IMR-90 (cell line): Measurements from ENCODE around the gene CTIF. TPM values are rescaled to one million over a fixed set of nuclear protein-coding genes. Genes with fewer than 3 reads are reported as not detected.

Source experiments
- ATAC-seq: fragments of 200-7000 bp; cut with Tn5 transposase; 2 replicates; pipeline ENCODE4 v1.9.1; 2020; ENCODE audit warnings: low read depth, mild to moderate bottlenecking, moderate library complexity
- BruUV-seq: library from RNA; stranded (reverse); fragments of 400-500 nt; replicated peaks from 2 replicates; lab custom pipeline; 2021; lab: Mats Ljungman, UMichigan
- CTCF ChIA-PET: fragments of 300-600 bp; formaldehyde crosslinking; extraction: SDS; loops from one replicate; lab custom pipeline; 2021; ENCODE audit warnings: antibody characterized with exemption; lab: Yijun Ruan, JAX
- POLR2A ChIA-PET: fragments of 300-600 bp; sonication (Branson Sonifier 250); formaldehyde crosslinking; loops from one replicate; lab custom pipeline; 2022; ENCODE audit warnings: antibody characterized with exemption; ENCODE audit not compliant: unreplicated experiment; lab: Charles Lee
- DNase-seq: peaks from one replicate; pipeline ENCODE4 v3.0.0; 2013
- H2AFZ ChIP-seq: replicated peaks from 2 replicates; pipeline ENCODE3; 2013; ENCODE audit warnings: low read length, mild to moderate bottlenecking; ENCODE audit not compliant: poor library complexity
- H2AK5ac ChIP-seq: 2 replicates; pipeline ENCODE4 v1.6.1; 2013; ENCODE audit warnings: low read depth, low read length, inconsistent platforms
- H2AK9ac ChIP-seq: replicated peaks from 2 replicates; pipeline ENCODE3; 2013; ENCODE audit warnings: mild to moderate bottlenecking, low read depth, low read length, moderate library complexity; ENCODE audit not compliant: poor library complexity
- H2BK120ac ChIP-seq: 2 replicates; pipeline ENCODE4 v1.6.1; 2013; ENCODE audit warnings: low read depth, low read length, inconsistent platforms
- H2BK15ac ChIP-seq: 3 replicates; pipeline ENCODE4 v1.6.1; 2013; ENCODE audit warnings: low read depth, low read length, inconsistent platforms
- H2BK20ac ChIP-seq: 2 replicates; pipeline ENCODE4 v1.6.1; 2013; ENCODE audit warnings: low read depth, mild to moderate bottlenecking, inconsistent platforms, low read length, moderate library complexity
- H2BK5ac ChIP-seq: 2 replicates; pipeline ENCODE4 v1.6.1; 2013; ENCODE audit warnings: mild to moderate bottlenecking, low read depth, low read length, inconsistent platforms; ENCODE audit not compliant: poor library complexity, severe bottlenecking
- H3K14ac ChIP-seq: replicated peaks from 2 replicates; pipeline ENCODE4 v1.6.1; 2013; ENCODE audit warnings: low read depth, low read length, inconsistent platforms
- H3K18ac ChIP-seq: 2 replicates; pipeline ENCODE4 v1.6.1; 2013; ENCODE audit warnings: low read depth, low read length, control low read depth
- H3K23ac ChIP-seq: 2 replicates; pipeline ENCODE4 v1.6.1; 2013; ENCODE audit warnings: low read depth, low read length, inconsistent platforms
- H3K27ac ChIP-seq: 2 replicates; pipeline ENCODE4 v1.5.1; 2013; ENCODE audit warnings: mild to moderate bottlenecking, control low read depth, low read length; ENCODE audit not compliant: insufficient read depth
- H3K27me3 ChIP-seq: 2 replicates; pipeline ENCODE4 v1.6.1; 2013; ENCODE audit warnings: low read length; ENCODE audit not compliant: control insufficient read depth, insufficient read depth
- H3K36me3 ChIP-seq: 2 replicates; pipeline ENCODE4 v1.6.1; 2013; ENCODE audit warnings: low read length, mixed read lengths; ENCODE audit not compliant: control insufficient read depth, insufficient read depth
- H3K4ac ChIP-seq: 2 replicates; pipeline ENCODE4 v1.6.1; 2013; ENCODE audit warnings: low read depth, low read length, inconsistent platforms
- H3K4me1 ChIP-seq: 2 replicates; pipeline ENCODE4 v1.6.1; 2013; ENCODE audit warnings: low read length, mixed read lengths; ENCODE audit not compliant: control insufficient read depth, insufficient read depth
- H3K4me2 ChIP-seq: 2 replicates; pipeline ENCODE4 v1.6.1; 2013; ENCODE audit warnings: low read depth, mild to moderate bottlenecking, control low read depth, low read length, moderate library complexity
- H3K4me3 ChIP-seq: 2 replicates; pipeline ENCODE4 v1.5.1; 2013; ENCODE audit warnings: low read depth, mild to moderate bottlenecking, control low read depth, low read length, moderate library complexity; ENCODE audit not compliant: insufficient read depth
- H3K56ac ChIP-seq: 2 replicates; pipeline ENCODE4 v1.6.1; 2013; ENCODE audit warnings: low read length, inconsistent platforms; ENCODE audit not compliant: insufficient read depth; ENCODE audit errors: extremely low read depth
- H3K79me1 ChIP-seq, 2 experiments: 2 replicates each; pipeline ENCODE4 v1.6.1; 2013; ENCODE audit warnings: low read length in 2 of 2, inconsistent platforms in 1 of 2, low read depth in 1 of 2
- H3K9ac ChIP-seq: 2 replicates; pipeline ENCODE4 v1.6.1; 2013; ENCODE audit warnings: low read depth, low read length, control low read depth
- H3K9me1 ChIP-seq: 2 replicates; pipeline ENCODE4 v1.6.1; 2013; ENCODE audit warnings: low read length, inconsistent platforms; ENCODE audit not compliant: insufficient read depth
- H3K9me3 ChIP-seq: 2 replicates; pipeline ENCODE4 v1.6.1; 2013; ENCODE audit warnings: low read length; ENCODE audit not compliant: control insufficient read depth, insufficient read depth
- H4K20me1 ChIP-seq: 2 replicates; pipeline ENCODE4 v1.6.1; 2013; ENCODE audit warnings: low read length, inconsistent platforms; ENCODE audit not compliant: insufficient read depth
- H4K5ac ChIP-seq: 2 replicates; pipeline ENCODE4 v1.6.1; 2013; ENCODE audit warnings: mild to moderate bottlenecking, low read depth, low read length, control low read depth
- H4K8ac ChIP-seq, 2 experiments: 2 replicates each; pipeline ENCODE4 v1.6.1; 2013; ENCODE audit warnings: low read depth in 2 of 2, low read length in 2 of 2, control low read depth in 1 of 2, inconsistent platforms in 1 of 2
- H4K91ac ChIP-seq: 2 replicates; pipeline ENCODE4 v1.6.1; 2013; ENCODE audit warnings: low read depth, low read length, inconsistent platforms; ENCODE audit not compliant: insufficient read depth
- CEBPB ChIP-seq: IDR thresholded peaks from 2 replicates; pipeline ENCODE4 v1.6.1; 2012; ENCODE audit warnings: low read depth, low read length, improper control_type of control experiment
- FOS ChIP-seq: fragments of 150-350 bp; IDR thresholded peaks from 2 replicates; pipeline ENCODE4 v1.6.1; 2016; ENCODE audit warnings: low read depth, low read length
- RCOR1 ChIP-seq: IDR thresholded peaks from 2 replicates; pipeline ENCODE4 v1.6.1; 2012; ENCODE audit warnings: mild to moderate bottlenecking, low read length, improper control_type of control experiment; ENCODE audit not compliant: insufficient replicate concordance
- WGBS, 2 experiments: methylation state at CpG; one replicate each; pipeline versions ENCODE4 v1.1.5 to v1.1.7; 2013; ENCODE audit warnings: missing lambda C conversion rate in 2 of 2; ENCODE audit not compliant: insufficient read length in 1 of 2; ENCODE audit errors: extremely low coverage in 2 of 2; 5-methylcytosine and 5-hydroxymethylcytosine counted together
- dilution Hi-C: fragments of 300-500 bp; cut with HindIII; formaldehyde crosslinking; loops from one replicate; pipeline ENCODE4 v1.14.3; 2018; ENCODE audit warnings: low sequenced_read_pairs; ENCODE audit not compliant: unreplicated experiment
- in situ Hi-C: fragments of 300-500 bp; cut with MboI; formaldehyde crosslinking; loops from 3 replicates; pipeline ENCODE4 v1.14.3; 2019; ENCODE audit warnings: low sequenced_read_pairs, inconsistent platforms, mixed read lengths
- intact Hi-C: fragments of 100-400 bp; cut with micrococcal nuclease; formaldehyde crosslinking; loops from 2 replicates; pipeline ENCODE4 v1.10.0; 2022
- polyA plus RNA-seq, 3 experiments: library from polyadenylated mRNA; depleted of rRNA; stranded (reverse); fragments of >200 nt; gene quantifications; 2 replicates each; pipeline ENCODE4 v1.2.3, GENCODE V29; 2012; ENCODE audit warnings: low replicate concordance in 1 of 3
- total RNA-seq: library from RNA; depleted of rRNA; stranded (reverse); fragments of >200 nt; gene quantifications from 2 replicates; pipeline ENCODE4 v1.2.3, GENCODE V29; 2012

The CTIF gene
- total and polyA plus RNA-seq, 2 of the 4 experiments (the other 2 are of a cell fraction): 25.1 to 57.0 TPM

- no peaks in the 10 kb centered on the region for H3K9me3 ChIP-seq
- H3K4me3 ChIP-seq: no peak overlapping the region
- H2AK9ac ChIP-seq: no peak overlapping the region
- ATAC-seq: no peak
- H3K27me3 ChIP-seq: no peaks in the 10 kb centered on the region
- H2BK20ac ChIP-seq: no peak overlapping the region
- peaks cover 18% of the 10 kb centered on the region for H3K36me3 ChIP-seq
- H4K91ac ChIP-seq: no peak overlapping the region
- peaks cover 79% of the 10 kb centered on the region for H4K20me1 ChIP-seq
- ChIA-PET POLR2A (no interaction called here), CTCF (interaction anchor here (0.6 kb wide), 1 partner anchor 55 kb away, joined by 5 read pairs; no protein-coding TSS in a partner anchor)
- H3K79me1 ChIP-seq: peaks cover 37 to 95% of the 10 kb centered on the region in 2 experiments
- 100% methylated on average over 11 of the region's 31 CpGs; no CpG with 5 or more reads in 1 of the 2 experiments for WGBS, 2 experiments
- H3K18ac ChIP-seq: no peak overlapping the region
- no peak overlapping the region for H3K9ac ChIP-seq
- no peak overlapping the region for H3K4ac ChIP-seq
- no peak for TF ChIP-seq CEBPB
- TF ChIP-seq RCOR1: no peak
- TF ChIP-seq FOS: no peak
- H3K27ac ChIP-seq: no peak overlapping the region
- H2AFZ ChIP-seq: no peak overlapping the region
- H3K23ac ChIP-seq: no peak overlapping the region
- in situ Hi-C loops: no loop called here
- BruUV-seq: no TSS peak
- H3K4me2 ChIP-seq: no peak overlapping the region
- no peak overlapping the region for H2BK120ac ChIP-seq
- H3K4me1 ChIP-seq: peaks cover 30% of the 10 kb centered on the region
- no peak overlapping the region for H3K56ac ChIP-seq
- no peak overlapping the region for H2AK5ac ChIP-seq
- H2BK5ac ChIP-seq: no peak overlapping the region
- intact Hi-C loops: no loop called here
- DNase-seq: no peak
- no peak overlapping the region for H3K14ac ChIP-seq
- no peak overlapping the region for H2BK15ac ChIP-seq
- peaks cover 63% of the 10 kb centered on the region for H3K9me1 ChIP-seq
- no peak overlapping the region for H4K8ac ChIP-seq
- H4K5ac ChIP-seq: no peak overlapping the region
- dilution Hi-C loops: no loop called here
Observed at GRCh38 chr18:48615566-48616401, 77.0 kb downstream of the CTIF start.
